Endothelial cell of umbilical vein (primary cell): ENCODE measurements around the gene PHC2. TPM values are rescaled to one million over a fixed set of nuclear protein-coding genes. Genes with fewer than 3 reads are reported as not detected.

Experiments used
- BruUV-seq: library from RNA; stranded (reverse); fragments of 400-500 nt; replicated peaks from 2 replicates; lab custom pipeline; 2021; lab: Mats Ljungman, UMichigan
- CTCF ChIA-PET: fragments of 300-600, 350-600 bp; sonication (Branson Sonifier 250); formaldehyde crosslinking; loops from one replicate; lab custom pipeline; 2021; ENCODE audit warnings: antibody characterized with exemption, inconsistent platforms; lab: Charles Lee
- POLR2A ChIA-PET: fragments of 300-600, 350-600 bp; sonication (Branson Sonifier 250); formaldehyde crosslinking; loops from one replicate; lab custom pipeline; 2021; ENCODE audit warnings: antibody characterized with exemption, inconsistent platforms; lab: Charles Lee
- DNase-seq: peaks from one replicate; pipeline ENCODE4 v3.0.0-alpha.2; 2011; ENCODE audit warnings: low read depth, low spot score
- FAIRE-seq: peaks from 2 replicates; lab custom pipeline; 2011; peaks lifted over from hg19 to GRCh38; lab: Jason Lieb, UNC
- H2AFZ ChIP-seq: 2 replicates; pipeline ENCODE4 v1.6.0; 2012; ENCODE audit warnings: low read depth, low read length, control low read depth, inconsistent platforms
- H3K27ac ChIP-seq: 2 replicates; pipeline ENCODE4 v1.5.1; 2011; ENCODE audit warnings: low read depth, mild to moderate bottlenecking, control low read depth, low read length, moderate library complexity; ENCODE audit not compliant: insufficient read depth
- H3K27me3 ChIP-seq, 2 experiments: 2 replicates each; pipeline versions ENCODE4 v1.6.0 to v1.6.1; 2011; ENCODE audit warnings: low read length in 2 of 2, mixed read lengths in 1 of 2; ENCODE audit not compliant: control insufficient read depth in 2 of 2, insufficient read depth in 2 of 2
- H3K36me3 ChIP-seq, 2 experiments: 2 replicates in 1 of 2; 3 replicates in 1 of 2; pipeline ENCODE4 v1.5.1; 2011; ENCODE audit warnings: low read length in 2 of 2, mild to moderate bottlenecking in 1 of 2, moderate library complexity in 1 of 2; ENCODE audit not compliant: control insufficient read depth in 2 of 2, insufficient read depth in 2 of 2; ENCODE audit errors: extremely low read depth in 1 of 2
- H3K4me1 ChIP-seq: 3 replicates; pipeline ENCODE4 v1.5.1; 2011; ENCODE audit warnings: mild to moderate bottlenecking, low read length; ENCODE audit not compliant: control insufficient read depth, insufficient read depth; ENCODE audit errors: extremely low read depth
- H3K4me2 ChIP-seq: 2 replicates; pipeline ENCODE4 v1.6.1; 2011; ENCODE audit warnings: low read length, control low read depth, mixed read lengths; ENCODE audit not compliant: insufficient read depth
- H3K4me3 ChIP-seq, 3 experiments: fragments of 200-600 bp in 1 of 3; sonication (generic), shearing (Covaris generic) in 1 of 3; replicated peaks in 1 of 3; 2 replicates each; pipeline ENCODE4 v1.5.1; 2011 to 2016; ENCODE audit warnings: control low read depth in 3 of 3, low read length in 3 of 3, mild to moderate bottlenecking in 2 of 3, inconsistent platforms in 1 of 3, low read depth in 1 of 3, moderate library complexity in 1 of 3; ENCODE audit not compliant: insufficient read depth in 1 of 3
- H3K79me2 ChIP-seq: 2 replicates; pipeline ENCODE4 v1.6.0; 2012; ENCODE audit warnings: low read length, inconsistent platforms; ENCODE audit not compliant: control insufficient read depth, insufficient read depth
- H3K9ac ChIP-seq: replicated peaks from 2 replicates; pipeline ENCODE3; 2011; ENCODE audit warnings: low read length, control low read depth; ENCODE audit not compliant: insufficient read depth; ENCODE audit errors: extremely low read depth
- H3K9me1 ChIP-seq: replicated peaks from 3 replicates; pipeline ENCODE4 v1.6.0; 2011; ENCODE audit warnings: mild to moderate bottlenecking, low read length; ENCODE audit not compliant: control insufficient read depth, insufficient read depth; ENCODE audit errors: extremely low read depth
- H3K9me3 ChIP-seq: replicated peaks from 2 replicates; pipeline ENCODE4 v1.5.1; 2012; ENCODE audit warnings: low read length, inconsistent platforms; ENCODE audit not compliant: control insufficient read depth, insufficient read depth
- H4K20me1 ChIP-seq: replicated peaks from 2 replicates; pipeline ENCODE3; 2011; ENCODE audit warnings: mild to moderate bottlenecking, low read length; ENCODE audit not compliant: control insufficient read depth, insufficient read depth; ENCODE audit errors: extremely low read depth
- CTCF ChIP-seq, 2 donors: IDR thresholded peaks; 1 replicate in 1 of 2; 2 replicates in 1 of 2; pipeline ENCODE4 v1.5.1; 2011; ENCODE audit warnings: low read length in 2 of 2, mild to moderate bottlenecking in 2 of 2, moderate library complexity in 2 of 2, control low read depth in 1 of 2, inconsistent platforms in 1 of 2, low read depth in 1 of 2; ENCODE audit not compliant: insufficient read depth in 1 of 2; ENCODE audit errors: extremely low read depth in 1 of 2
- EZH2 ChIP-seq: IDR thresholded peaks from 2 replicates; pipeline ENCODE4 v1.6.1; 2012; ENCODE audit warnings: borderline replicate concordance, low read depth, mild to moderate bottlenecking, moderate library complexity, low read length, inconsistent platforms; ENCODE audit not compliant: severe bottlenecking
- FOS ChIP-seq: IDR thresholded peaks from 2 replicates; pipeline ENCODE4 v1.6.1; 2011; ENCODE audit warnings: mild to moderate bottlenecking, low read length, moderate library complexity, borderline replicate concordance; ENCODE audit not compliant: insufficient read depth
- GATA2 ChIP-seq: IDR thresholded peaks from 2 replicates; pipeline ENCODE4 v1.7.0; 2011; ENCODE audit warnings: low read depth, mild to moderate bottlenecking, moderate library complexity, mixed read lengths, low read length; ENCODE audit not compliant: insufficient read length, insufficient read depth
- JUN ChIP-seq: IDR thresholded peaks from 2 replicates; pipeline ENCODE4 v1.6.1; 2011; ENCODE audit warnings: borderline replicate concordance, low read depth; ENCODE audit not compliant: insufficient read length, insufficient read depth
- MAX ChIP-seq: IDR thresholded peaks from 2 replicates; pipeline ENCODE4 v1.6.1; 2011; ENCODE audit not compliant: insufficient read depth, insufficient read length
- MYC ChIP-seq: IDR thresholded peaks from one replicate; pipeline ENCODE4 v1.6.1; 2011; ENCODE audit warnings: mild to moderate bottlenecking, low read depth, low read length
- POLR2A ChIP-seq: IDR thresholded peaks from 2 replicates; pipeline ENCODE4 v1.6.1; 2012; ENCODE audit warnings: low read depth, mild to moderate bottlenecking, control low read depth, low read length
- POLR2AphosphoS5 ChIP-seq: IDR thresholded peaks from 2 replicates; pipeline ENCODE4 v1.6.1; 2012; ENCODE audit warnings: low read depth, mild to moderate bottlenecking, control low read depth, low read length, moderate library complexity; ENCODE audit not compliant: insufficient read depth
- dilution Hi-C: fragments of 300-500 bp; cut with MboI; formaldehyde crosslinking; loops from one replicate; pipeline ENCODE4 v1.15.0; 2019; ENCODE audit warnings: low sequenced_read_pairs; ENCODE audit not compliant: extremely low pct_ligation_motif_present
- intact Hi-C: fragments of 100-400 bp; cut with micrococcal nuclease; formaldehyde crosslinking; loops from one replicate; pipeline ENCODE4 v1.10.0; 2022
- polyA plus RNA-seq, 4 experiments: library from polyadenylated mRNA; depleted of rRNA in 3 of 4; stranded (reverse) in 3 of 4; unstranded in 1 of 4; fragments of >200 nt; gene quantifications; 2 replicates each; pipeline versions ENCODE4 v1.2.1 to v1.2.3, GENCODE V29; 2011 to 2012; ENCODE audit warnings: missing spikeins in 1 of 4
- total RNA-seq: library from RNA; stranded (reverse); gene quantifications from 2 replicates; pipeline ENCODE4 v1.2.3, GENCODE V29; 2021

The PHC2 gene
- total and polyA plus RNA-seq, 2 donors (not counting 3 experiments of a cell fraction or from before 2014, with no cell fraction given) = 65.6 to 79.0 TPM

DNA sequence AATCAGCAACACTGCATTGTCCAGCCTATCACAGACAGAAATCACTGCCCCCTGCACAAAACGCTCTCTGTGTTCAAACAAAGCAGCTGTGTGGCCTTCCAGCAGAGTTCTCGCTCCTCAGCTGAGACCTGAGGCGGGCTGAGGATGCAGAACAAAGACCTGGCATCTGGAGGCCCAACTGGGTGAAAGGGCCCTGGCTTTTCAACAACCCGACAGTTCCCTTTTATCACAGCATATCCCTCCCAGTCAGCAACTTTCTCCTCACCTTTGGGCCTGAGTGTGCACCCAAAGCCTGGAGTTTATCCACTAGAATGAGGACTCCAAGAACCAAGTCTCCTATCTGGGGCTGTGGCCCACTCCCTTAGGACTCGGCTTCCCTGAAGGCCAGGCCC, 67.4 kb downstream of the PHC2 start:
- BruUV-seq = no TSS peak
- no peaks in the 10 kb centered on the region for H3K9me3 ChIP-seq
- H4K20me1 ChIP-seq = no peaks in the 10 kb centered on the region
- no peak for TF ChIP-seq POLR2A
- no peak for TF ChIP-seq MYC
- TF ChIP-seq MAX = no peak
- TF ChIP-seq CTCF (IDR thresholded peaks at IDR 0.05; ENCODE audit: extremely low read depth in 1 of 2, insufficient read depth in 1 of 2, low read depth in 1 of 2, low read length in 2 of 2) = no peak
- TF ChIP-seq GATA2 = no peak
- TF ChIP-seq EZH2 = no peak
- no peak for TF ChIP-seq FOS
- no peak for TF ChIP-seq POLR2AphosphoS5
- no peak for TF ChIP-seq JUN
- intact Hi-C loops = no loop called here
- CTCF ChIA-PET = interaction anchor here (0.6 to 2.1 kb wide), 4 partner anchors 12 to 145 kb away, joined by 3 to 13 read pairs (median 3); no protein-coding TSS in a partner anchor
- H3K36me3 ChIP-seq = no peaks in the 10 kb centered on the region
- no peak overlapping the region for H3K9ac ChIP-seq
- DNase-seq = no peak
- no peaks in the 10 kb centered on the region for H3K79me2 ChIP-seq
- H3K4me1 ChIP-seq = peaks cover 5% of the 10 kb centered on the region
- POLR2A ChIA-PET = no interaction called here
- H3K4me3 ChIP-seq = no peak overlapping the region
- H2AFZ ChIP-seq = no peak overlapping the region
- no peaks in the 10 kb centered on the region for H3K27me3 ChIP-seq
- H3K27ac ChIP-seq = no peak overlapping the region
- no peak overlapping the region for H3K4me2 ChIP-seq
- dilution Hi-C loops = no loop called here
- no peaks in the 10 kb centered on the region for H3K9me1 ChIP-seq
- no peak for FAIRE-seq
